Activated B cell treated with CpG ODN at 0.5 μM for 24 hours (primary cell): ENCODE measurements around the gene ANKS1B. TPM values are rescaled to one million over a fixed set of nuclear protein-coding genes. Genes with fewer than 3 reads are reported as not detected.

ENCODE experiments used
- ATAC-seq: fragments of 200-7000 bp; cut with Tn5 transposase; one replicate; pipeline ENCODE4 v1.10.0; 2021; ENCODE audit warnings: low read depth, mild to moderate bottlenecking, moderate library complexity
- CTCF ChIA-PET: fragments of 350-600 bp; sonication (Branson Sonifier 250); formaldehyde crosslinking; loops from one replicate; lab custom pipeline; 2021; ENCODE audit warnings: antibody characterized with exemption; lab: Charles Lee
- POLR2A ChIA-PET: fragments of 350-600 bp; sonication (Branson Sonifier 250); formaldehyde crosslinking; loops from one replicate; lab custom pipeline; 2021; ENCODE audit warnings: antibody characterized with exemption; lab: Charles Lee
- DNase-seq: peaks from one replicate; pipeline ENCODE4 v3.0.0; 2022
- H3K27ac Mint-ChIP-seq: one replicate; pipeline ENCODE4 v1.8.0; 2020; ENCODE audit warnings: mixed read lengths
- H3K27me3 Mint-ChIP-seq: one replicate; pipeline ENCODE4 v1.8.0; 2021; ENCODE audit warnings: mixed read lengths
- H3K36me3 Mint-ChIP-seq: one replicate; pipeline ENCODE4 v1.8.0; 2021; ENCODE audit warnings: low read depth, mixed read lengths
- H3K4me1 Mint-ChIP-seq: one replicate; pipeline ENCODE4 v1.8.0; 2021; ENCODE audit warnings: mixed read lengths
- H3K4me3 Mint-ChIP-seq: one replicate; pipeline ENCODE4 v1.8.0; 2020; ENCODE audit warnings: mild to moderate bottlenecking, mixed read lengths
- H3K9me3 Mint-ChIP-seq: one replicate; pipeline ENCODE4 v1.8.0; 2020; ENCODE audit warnings: mixed read lengths
- intact Hi-C: fragments of 100-400 bp; cut with micrococcal nuclease; formaldehyde crosslinking; loops from one replicate; pipeline ENCODE4 v1.15.1; 2024
- total RNA-seq: library from RNA; stranded (reverse); gene quantifications from 2 replicates; pipeline ENCODE4 v1.2.3, GENCODE V29; 2022
- TF ChIP-seq, protein P1 (sequence below): fragments of 200-600 bp; IDR thresholded peaks from one replicate; pipeline ENCODE4 v1.8.0; 2022; ENCODE audit warnings: antibody characterized with exemption, mild to moderate bottlenecking

Gene ANKS1B
- total RNA-seq, 1 donor from 2014 or later, result not detected

GRCh38 chr12:99911081-99911480, 73.7 kb downstream of the ANKS1B start:
- TF ChIP-seq, protein P1, sequence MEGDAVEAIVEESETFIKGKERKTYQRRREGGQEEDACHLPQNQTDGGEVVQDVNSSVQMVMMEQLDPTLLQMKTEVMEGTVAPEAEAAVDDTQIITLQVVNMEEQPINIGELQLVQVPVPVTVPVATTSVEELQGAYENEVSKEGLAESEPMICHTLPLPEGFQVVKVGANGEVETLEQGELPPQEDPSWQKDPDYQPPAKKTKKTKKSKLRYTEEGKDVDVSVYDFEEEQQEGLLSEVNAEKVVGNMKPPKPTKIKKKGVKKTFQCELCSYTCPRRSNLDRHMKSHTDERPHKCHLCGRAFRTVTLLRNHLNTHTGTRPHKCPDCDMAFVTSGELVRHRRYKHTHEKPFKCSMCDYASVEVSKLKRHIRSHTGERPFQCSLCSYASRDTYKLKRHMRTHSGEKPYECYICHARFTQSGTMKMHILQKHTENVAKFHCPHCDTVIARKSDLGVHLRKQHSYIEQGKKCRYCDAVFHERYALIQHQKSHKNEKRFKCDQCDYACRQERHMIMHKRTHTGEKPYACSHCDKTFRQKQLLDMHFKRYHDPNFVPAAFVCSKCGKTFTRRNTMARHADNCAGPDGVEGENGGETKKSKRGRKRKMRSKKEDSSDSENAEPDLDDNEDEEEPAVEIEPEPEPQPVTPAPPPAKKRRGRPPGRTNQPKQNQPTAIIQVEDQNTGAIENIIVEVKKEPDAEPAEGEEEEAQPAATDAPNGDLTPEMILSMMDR, result no peak
- intact Hi-C loops, result no loop called here
- Mint-ChIP-seq H3K36me3 (no peaks in the 10 kb centered on the region), H3K27me3 (no peaks in the 10 kb centered on the region), H3K4me3 (no peak overlapping the region), H3K4me1 (no peaks in the 10 kb centered on the region), H3K9me3 (no peaks in the 10 kb centered on the region), H3K27ac (no peak overlapping the region)
- ATAC-seq (no peak), DNase-seq (no peak)
- CTCF ChIA-PET, result no interaction called here
- POLR2A ChIA-PET, result no interaction called here

- Mint-ChIP-seq H3K9me3 (no peaks in the 10 kb centered on the region), H3K36me3 (no peaks in the 10 kb centered on the region), H3K4me1 (no peaks in the 10 kb centered on the region), H3K27ac (no peak overlapping the region), H3K27me3 (no peaks in the 10 kb centered on the region), H3K4me3 (no peak overlapping the region)
- ATAC-seq (no peak), DNase-seq (no peak)
- intact Hi-C loops, result no loop called here
- TF ChIP-seq, protein P1, result no peak
- ChIA-PET CTCF (no interaction called here), POLR2A (no interaction called here)
These were observed 74.4 kb downstream of the ANKS1B start for GRCh38 chr12:99910342-99910741.

DNA sequence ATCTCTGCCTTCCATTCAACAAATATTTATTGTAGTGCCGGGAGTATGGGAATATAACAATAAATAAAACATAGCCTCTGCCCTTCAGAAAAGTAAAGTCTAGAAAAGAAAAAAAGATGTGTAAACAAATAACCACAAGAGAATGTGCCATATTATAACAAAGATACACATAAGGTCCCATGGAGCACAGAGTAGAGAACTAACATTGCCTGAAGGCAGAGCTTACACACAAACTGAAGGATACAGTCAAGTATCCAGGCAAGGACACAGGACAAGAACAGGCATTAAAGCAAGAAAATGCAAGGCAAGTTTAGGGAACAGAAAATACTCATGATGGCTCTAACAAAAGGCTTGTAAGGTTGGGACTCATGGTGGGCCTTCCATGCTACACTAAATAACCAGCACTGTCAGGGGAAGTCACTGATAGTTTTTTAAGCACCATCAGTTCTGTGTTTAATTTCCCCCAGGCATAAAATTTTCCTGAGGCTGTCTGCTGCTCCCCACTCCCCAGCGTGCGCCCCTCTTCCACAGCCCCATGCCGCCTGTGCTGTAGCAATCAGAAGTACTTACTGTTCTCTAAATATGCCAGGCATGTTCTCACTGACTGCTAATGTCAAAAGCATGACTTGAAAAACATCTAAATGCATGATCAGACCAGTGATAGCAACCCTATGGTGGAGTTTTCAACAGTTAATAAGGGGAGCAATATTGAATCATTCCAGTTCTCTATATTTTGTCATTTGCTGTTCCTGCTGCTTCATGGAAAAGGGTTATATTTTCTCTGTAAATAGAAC, 77.8 kb downstream of the ANKS1B start:
- Mint-ChIP-seq H3K27ac (no peak overlapping the region), H3K36me3 (no peaks in the 10 kb centered on the region), H3K9me3 (no peaks in the 10 kb centered on the region), H3K4me3 (no peak overlapping the region), H3K4me1 (no peaks in the 10 kb centered on the region), H3K27me3 (no peaks in the 10 kb centered on the region)
- intact Hi-C loops, result no loop called here
- ChIA-PET CTCF (no interaction called here), POLR2A (no interaction called here)
- no peak for ATAC-seq
- TF ChIP-seq, protein P1, result no peak
- DNase-seq, result no peak

GRCh38 chr12:99901181-99901580, 83.6 kb downstream of the ANKS1B start:
- TF ChIP-seq, protein P1, result no peak
- POLR2A ChIA-PET, result no interaction called here
- no peaks in the 10 kb centered on the region for H3K9me3 Mint-ChIP-seq
- no peaks in the 10 kb centered on the region for H3K27me3 Mint-ChIP-seq
- H3K4me3 Mint-ChIP-seq, result no peak overlapping the region
- CTCF ChIA-PET, result no interaction called here
- intact Hi-C loops, result no loop called here
- H3K4me1 Mint-ChIP-seq, result no peaks in the 10 kb centered on the region
- ATAC-seq, result no peak
- no peaks in the 10 kb centered on the region for H3K36me3 Mint-ChIP-seq
- no peak overlapping the region for H3K27ac Mint-ChIP-seq
- no peak for DNase-seq

DNA sequence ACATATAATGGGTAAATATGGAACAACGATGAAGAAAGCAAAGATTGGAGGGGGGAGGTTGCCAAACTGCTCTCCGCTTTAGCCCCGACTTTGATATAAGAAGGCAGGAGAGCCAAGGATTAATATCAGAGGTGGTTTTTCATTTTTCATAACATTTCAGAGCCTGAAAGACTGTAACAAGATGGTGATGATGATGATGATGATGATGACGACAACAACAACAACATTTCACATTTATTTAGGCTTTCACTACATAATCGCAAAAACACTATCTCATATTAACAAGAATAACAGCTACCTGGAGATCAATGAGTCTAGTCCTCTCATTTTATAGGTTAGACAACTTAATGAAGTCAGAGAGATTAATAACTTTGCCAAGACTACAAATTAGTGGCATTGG, 86.1 kb downstream of the ANKS1B start:
- POLR2A ChIA-PET, result no interaction called here
- H3K27ac Mint-ChIP-seq, result no peak overlapping the region
- TF ChIP-seq, protein P1, result no peak
- intact Hi-C loops, result no loop called here
- no peaks in the 10 kb centered on the region for H3K36me3 Mint-ChIP-seq
- no peaks in the 10 kb centered on the region for H3K4me1 Mint-ChIP-seq
- DNase-seq, result no peak
- no peak for ATAC-seq
- H3K4me3 Mint-ChIP-seq, result no peak overlapping the region
- H3K9me3 Mint-ChIP-seq, result no peaks in the 10 kb centered on the region
- CTCF ChIA-PET, result no interaction called here
- H3K27me3 Mint-ChIP-seq, result no peaks in the 10 kb centered on the region
